Right hindlimb (tissue), 1 donor: ENCODE measurements around the gene RAPGEF4.
"Not testable (repeated sequence)": the region's sequence is repeated elsewhere in the genome, so short reads cannot be mapped to it uniquely, and the experiment has no call there.

ENCODE experiments used
- DNase-seq: peaks from one replicate; pipeline ENCODE4 v3.0.0-alpha.2; 2018

The RAPGEF4 gene

GRCh38 chr2:172775319-172775718 lies 39.7 kb downstream of the RAPGEF4 start:
- DNase-seq = no peak

- no peak for DNase-seq
Observed at GRCh38 chr2:172777431-172777830, 41.8 kb downstream of the RAPGEF4 start.

GRCh38 chr2:172782506-172783164 lies 47.0 kb downstream of the RAPGEF4 start:
- no peak for DNase-seq

GRCh38 chr2:172783165-172783898 lies 47.7 kb downstream of the RAPGEF4 start:
- DNase-seq = peak; percentile 33

GRCh38 chr2:172788871-172789270 lies 53.2 kb downstream of the RAPGEF4 start:
- no peak for DNase-seq

- no peak for DNase-seq
Observed at GRCh38 chr2:172790404-172790803, 54.8 kb downstream of the RAPGEF4 start.

GRCh38 chr2:172791953-172792352 lies 56.3 kb downstream of the RAPGEF4 start:
- no peak for DNase-seq

- DNase-seq = no peak
Observed at GRCh38 chr2:172792711-172793110, 57.1 kb downstream of the RAPGEF4 start.

GRCh38 chr2:172803308-172803707 lies 67.7 kb downstream of the RAPGEF4 start:
- not testable (repeated sequence) for DNase-seq

GRCh38 chr2:172804423-172804822 lies 68.8 kb downstream of the RAPGEF4 start:
- DNase-seq = no peak

- no peak for DNase-seq
Observed at GRCh38 chr2:172806493-172806892, 70.8 kb downstream of the RAPGEF4 start.

GRCh38 chr2:172806996-172807395 lies 71.4 kb downstream of the RAPGEF4 start:
- DNase-seq = no peak

GRCh38 chr2:172808156-172808555 lies 72.5 kb downstream of the RAPGEF4 start:
- DNase-seq = no peak

- DNase-seq = no peak
Observed at GRCh38 chr2:172811027-172811426, 75.4 kb downstream of the RAPGEF4 start.

- DNase-seq = no peak
Observed at GRCh38 chr2:172812158-172812744, 76.6 kb downstream of the RAPGEF4 start.

- DNase-seq = no peak
Observed at GRCh38 chr2:172813314-172813888, 77.8 kb downstream of the RAPGEF4 start.

- DNase-seq = no peak
Observed at GRCh38 chr2:172817411-172817810, 81.8 kb downstream of the RAPGEF4 start.

- no peak for DNase-seq
Observed at GRCh38 chr2:172819943-172820342, 84.3 kb downstream of the RAPGEF4 start.

- DNase-seq = no peak
Observed at GRCh38 chr2:172821370-172822338, 86.0 kb downstream of the RAPGEF4 start.

GRCh38 chr2:172822585-172822984 lies 86.9 kb downstream of the RAPGEF4 start:
- DNase-seq = no peak

GRCh38 chr2:172823261-172823850 lies 87.7 kb downstream of the RAPGEF4 start:
- no peak for DNase-seq

GRCh38 chr2:172826522-172826921 lies 90.9 kb downstream of the RAPGEF4 start:
- DNase-seq = no peak
